DND-41 (cell line): ENCODE measurements around the gene NPC1.

Experiments used
- CTCF ChIP-seq: IDR thresholded peaks from 2 replicates; pipeline ENCODE4 v1.5.1; 2012; ENCODE audit warnings: borderline replicate concordance, low read length, moderate library complexity, mild to moderate bottlenecking; ENCODE audit not compliant: poor library complexity, severe bottlenecking; ENCODE audit errors: extremely low read depth
- EZH2 ChIP-seq: IDR thresholded peaks from 3 replicates; pipeline ENCODE4 v1.6.1; 2012; ENCODE audit warnings: borderline replicate concordance, low read depth, mild to moderate bottlenecking, moderate library complexity, low read length, inconsistent platforms; ENCODE audit not compliant: severe bottlenecking

GRCh38 chr18:23547306-23547705, 39.0 kb downstream of the NPC1 start:
- TF ChIP-seq EZH2 (no peak), CTCF (no peak)
